ENCODE results near the gene CPM.

GRCh38 chr12:68972595-68972994 lies 39.6 kb upstream of the CPM start:
- no peak for TF ChIP-seq POLR2AphosphoS5 (IDR thresholded peaks at IDR 0.05; ENCODE audit: low read depth, low read length)
- no peak for TF ChIP-seq TAF1 (IDR thresholded peaks at IDR 0.05; ENCODE audit: borderline replicate concordance, insufficient read depth, low read length)
- no peak for TF ChIP-seq SIN3A (IDR thresholded peaks at IDR 0.05; ENCODE audit: borderline replicate concordance, insufficient read depth, low read length)

Measured in PFSK-1 (cell line).